Measurements from ENCODE around the gene NSMCE1.

NSMCE1 gene

DNA sequence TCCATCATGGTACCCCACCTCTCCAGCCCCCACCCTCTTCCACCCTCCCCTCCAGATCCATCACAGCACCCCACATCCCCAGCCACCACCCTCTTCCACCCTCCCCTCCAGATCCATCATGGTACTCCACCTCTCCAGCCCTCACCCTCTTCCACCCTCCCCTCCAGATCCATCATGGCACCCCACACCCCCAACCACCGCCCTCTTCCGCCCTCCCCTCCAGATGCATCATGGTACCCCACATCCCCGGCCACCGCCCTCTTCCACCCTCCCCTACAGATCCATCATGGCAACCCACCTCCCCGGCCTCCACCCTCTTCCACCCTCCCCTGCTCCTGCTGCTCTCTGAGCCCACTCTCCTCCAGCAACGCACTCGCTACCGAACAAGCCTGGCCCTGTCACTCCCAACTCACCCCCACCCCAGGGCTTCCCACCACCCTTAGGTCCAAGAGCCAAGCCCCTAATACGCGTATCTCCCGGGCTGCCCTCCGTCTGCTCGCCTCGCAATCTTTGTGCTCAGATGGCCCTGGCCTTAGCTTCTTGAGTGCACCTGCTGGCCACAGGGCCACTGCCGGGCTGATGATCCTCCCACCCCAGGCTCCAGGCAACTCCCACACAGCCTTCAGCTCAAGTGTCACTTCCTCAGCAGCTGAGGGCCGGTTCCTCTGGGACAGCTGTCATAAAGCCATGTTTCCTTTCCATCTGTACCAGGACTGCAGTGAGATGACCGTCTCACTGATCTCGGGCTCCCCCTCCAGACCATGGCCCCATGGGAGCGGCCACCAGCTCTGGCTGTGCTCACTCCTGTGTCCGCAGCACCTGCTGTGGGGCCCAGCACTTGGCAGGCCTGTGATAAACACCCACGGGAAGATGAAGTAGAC lies 39.7 kb downstream of the NSMCE1 start:
- DNase-seq, result no peak

DNA sequence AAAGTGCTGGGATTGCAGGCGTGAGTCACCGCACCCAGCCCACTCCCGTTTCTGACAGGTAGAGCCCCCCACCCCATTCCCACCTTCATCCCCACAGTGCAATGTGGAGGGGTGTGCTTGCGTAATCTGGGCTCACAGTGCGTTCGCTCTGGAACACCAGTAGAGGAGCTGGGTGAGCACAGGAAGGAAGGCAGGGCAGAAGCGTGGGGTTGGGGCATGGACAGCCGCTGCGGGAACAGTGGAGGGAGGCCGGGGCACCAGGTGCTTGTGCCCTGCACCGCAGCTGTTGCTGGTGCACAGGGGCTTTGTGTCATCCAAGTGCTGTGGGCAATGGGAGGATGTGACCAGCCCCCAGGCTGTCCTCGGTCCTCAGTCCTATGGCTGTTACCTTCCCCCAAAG lies 40.5 kb downstream of the NSMCE1 start:
- no peak for DNase-seq

DNA sequence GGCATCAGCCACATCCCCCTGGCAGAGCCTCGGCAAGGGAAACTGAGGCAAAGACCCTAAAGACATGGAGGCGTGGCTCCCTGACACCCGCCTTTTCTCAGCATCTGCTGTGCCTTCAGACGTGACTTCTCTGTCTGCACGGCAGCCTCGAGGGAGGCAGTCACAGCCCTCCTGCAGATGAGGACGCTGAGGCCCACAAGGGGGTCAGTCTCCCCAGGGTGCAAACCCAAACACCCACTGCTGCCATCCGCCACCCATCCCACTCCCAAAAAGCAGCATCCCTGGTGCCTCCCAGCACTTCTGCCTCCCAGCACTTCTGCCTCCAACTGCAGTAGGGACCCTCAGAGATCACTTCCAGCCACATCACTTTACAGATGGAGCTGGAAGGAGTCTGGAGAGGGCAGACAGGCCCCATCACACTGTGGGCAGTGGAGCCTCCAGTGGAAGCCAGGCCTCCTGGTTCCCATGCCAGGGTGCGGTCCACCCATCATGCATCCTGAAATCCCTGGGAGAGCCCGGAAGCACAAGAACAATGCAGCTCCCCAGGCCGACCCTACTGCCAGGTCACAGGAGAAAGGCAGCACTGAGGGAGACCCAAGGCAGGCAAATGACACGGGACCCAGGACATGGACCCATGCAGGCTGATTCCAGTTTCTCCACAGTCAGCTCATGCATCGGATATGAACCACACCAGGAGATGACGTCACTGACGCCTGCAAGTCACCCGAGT lies 41.4 kb downstream of the NSMCE1 start:
- DNase-seq, result no peak

DNA sequence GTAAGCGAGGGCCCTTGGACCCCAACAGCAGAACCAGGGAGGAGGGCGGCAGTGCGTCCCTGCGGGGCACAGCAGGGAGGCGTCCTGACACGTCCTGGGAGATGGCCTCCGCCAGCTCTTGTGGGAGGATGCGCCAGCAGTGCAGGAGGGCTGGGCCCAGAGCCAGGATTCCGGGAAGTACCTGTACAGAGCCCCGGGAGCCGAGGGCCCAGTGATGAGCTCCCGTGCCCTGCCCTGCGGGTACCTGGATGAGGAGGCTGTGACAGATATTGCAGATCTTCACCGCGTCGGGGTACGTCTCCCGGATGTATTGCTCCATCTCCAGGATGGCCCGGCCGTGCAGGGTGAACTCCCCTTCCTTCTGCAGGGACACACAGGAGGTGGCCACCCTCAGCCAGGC lies 42.1 kb downstream of the NSMCE1 start:
- DNase-seq, result no peak

DNA sequence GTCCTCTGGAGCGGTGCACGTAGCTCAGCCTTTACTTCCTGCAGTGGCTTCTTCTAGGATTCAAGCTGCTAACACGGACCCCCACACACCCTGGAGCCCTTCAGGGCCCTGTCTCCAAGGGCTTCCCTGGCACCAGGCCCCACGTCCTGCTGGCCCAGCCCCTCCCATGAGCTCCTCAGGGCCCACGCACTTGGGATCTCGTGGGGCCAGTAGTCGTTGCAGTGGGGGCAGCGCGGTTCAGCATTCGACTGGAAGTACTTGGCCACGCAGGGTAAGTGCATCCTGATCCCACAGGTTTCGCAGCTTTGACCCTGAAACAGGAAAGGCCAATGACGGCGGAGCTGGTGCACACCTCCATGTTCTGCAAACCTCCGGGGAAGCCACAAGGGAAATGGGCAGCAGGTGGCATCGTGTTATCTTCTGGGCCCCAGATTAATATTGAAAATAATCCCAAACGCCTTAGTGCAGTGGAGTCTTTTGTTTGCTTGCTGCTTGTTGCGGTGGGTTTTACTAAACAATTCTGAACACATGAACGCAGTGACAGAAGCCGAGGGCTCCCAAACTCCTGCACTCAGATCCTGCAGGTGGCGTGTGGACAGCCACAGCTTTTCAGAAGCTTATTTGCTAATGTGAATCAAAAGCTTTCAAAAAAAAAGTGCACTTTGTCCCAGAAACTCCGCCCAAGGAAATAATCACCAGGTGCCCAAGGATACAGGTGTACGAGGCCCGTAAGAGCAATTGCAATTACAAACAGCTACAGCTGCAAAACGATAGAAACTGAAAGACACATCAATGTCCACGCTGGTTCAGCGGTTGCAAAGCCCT lies 42.8 kb downstream of the NSMCE1 start:
- no peak for DNase-seq

DNA sequence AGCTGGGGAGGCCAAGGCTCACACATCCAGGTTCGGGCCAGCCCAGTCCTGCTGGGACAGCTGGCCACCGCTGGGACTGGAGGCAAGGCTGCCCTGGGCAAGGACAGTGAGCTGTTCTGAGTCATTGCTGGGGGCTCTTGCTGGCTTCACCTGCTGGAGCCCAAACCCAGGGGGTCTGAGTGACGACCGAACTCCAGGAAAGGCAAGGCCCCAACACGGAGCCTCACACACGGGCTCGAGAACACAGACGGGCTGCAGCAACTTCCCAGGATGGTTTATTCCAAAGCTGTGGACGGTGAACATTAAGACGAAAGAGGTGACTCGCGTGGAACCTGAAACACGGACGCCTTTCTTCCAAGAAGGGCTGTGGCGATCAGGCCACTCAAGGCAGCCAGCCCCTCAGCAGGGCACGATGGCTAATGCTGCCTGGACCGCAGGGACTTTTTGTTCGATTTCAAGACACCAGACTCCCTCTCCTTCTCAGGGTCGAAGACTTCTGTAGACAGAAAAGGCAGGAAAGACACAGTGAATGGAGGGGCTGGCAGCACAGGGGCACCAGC lies 43.8 kb downstream of the NSMCE1 start:
- DNase-seq, result no peak

DNA sequence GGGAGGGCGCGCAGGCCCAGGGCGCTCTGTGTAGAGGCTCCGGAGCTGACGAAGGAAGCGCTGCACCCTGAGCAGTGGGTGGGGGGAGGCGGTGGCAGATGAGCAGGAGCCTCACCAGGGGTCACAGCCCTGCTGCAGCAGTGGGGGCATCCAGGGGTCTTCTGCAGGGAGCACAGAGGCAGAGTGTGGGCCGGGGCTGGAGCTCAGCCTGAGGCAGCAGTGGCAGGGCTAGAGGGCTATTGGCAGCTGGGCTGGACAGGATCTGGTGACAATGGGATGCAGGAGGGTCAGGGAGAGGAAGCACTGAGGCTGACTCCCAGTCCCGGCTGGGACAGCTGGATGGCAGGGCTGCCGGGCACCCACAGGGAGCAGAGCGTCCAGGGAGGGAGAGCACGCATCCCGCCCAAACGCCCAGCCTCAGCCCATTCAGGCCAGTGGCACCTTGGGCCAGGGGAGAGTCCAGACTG lies 44.3 kb downstream of the NSMCE1 start:
- DNase-seq, result no peak

DNA sequence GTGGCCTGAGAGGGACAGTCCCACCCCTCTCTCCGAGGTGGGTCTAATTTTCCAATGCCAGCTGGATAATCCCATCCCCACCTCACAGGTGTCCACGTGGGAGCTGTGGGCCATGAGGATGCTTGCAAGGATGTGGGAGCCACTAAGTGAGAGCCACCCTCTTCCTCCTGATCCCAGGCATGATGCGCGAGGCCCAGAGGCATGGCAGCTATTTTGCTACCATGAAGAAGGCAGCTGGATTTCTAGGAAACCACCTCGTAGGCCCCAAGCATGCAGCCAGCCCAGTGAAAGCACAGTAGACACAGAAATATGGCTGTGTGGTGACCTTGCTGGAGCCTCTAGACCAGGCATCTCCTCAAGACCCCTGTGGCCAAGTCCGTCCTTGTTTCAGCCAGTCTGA lies 44.9 kb downstream of the NSMCE1 start:
- no peak for DNase-seq

DNA sequence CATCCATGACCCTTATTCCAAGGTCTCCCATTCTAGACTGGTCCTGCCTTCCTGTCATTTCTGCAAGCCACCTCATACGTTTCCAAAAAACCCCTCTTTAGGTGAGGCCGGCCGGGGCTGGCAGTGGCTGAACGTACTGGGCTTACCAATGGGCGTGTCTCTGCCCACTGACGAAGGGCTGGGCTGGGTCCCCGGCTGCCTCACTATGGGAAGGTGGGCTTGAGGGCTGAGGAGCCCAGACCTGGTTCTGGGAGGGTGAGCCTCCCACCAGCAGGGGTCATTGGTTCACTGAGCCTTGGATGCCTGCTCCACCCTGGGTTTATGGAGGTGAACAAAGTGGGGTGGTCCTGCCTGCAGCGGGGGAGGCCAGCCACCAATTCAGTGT lies 45.4 kb downstream of the NSMCE1 start:
- no peak for DNase-seq

DNA sequence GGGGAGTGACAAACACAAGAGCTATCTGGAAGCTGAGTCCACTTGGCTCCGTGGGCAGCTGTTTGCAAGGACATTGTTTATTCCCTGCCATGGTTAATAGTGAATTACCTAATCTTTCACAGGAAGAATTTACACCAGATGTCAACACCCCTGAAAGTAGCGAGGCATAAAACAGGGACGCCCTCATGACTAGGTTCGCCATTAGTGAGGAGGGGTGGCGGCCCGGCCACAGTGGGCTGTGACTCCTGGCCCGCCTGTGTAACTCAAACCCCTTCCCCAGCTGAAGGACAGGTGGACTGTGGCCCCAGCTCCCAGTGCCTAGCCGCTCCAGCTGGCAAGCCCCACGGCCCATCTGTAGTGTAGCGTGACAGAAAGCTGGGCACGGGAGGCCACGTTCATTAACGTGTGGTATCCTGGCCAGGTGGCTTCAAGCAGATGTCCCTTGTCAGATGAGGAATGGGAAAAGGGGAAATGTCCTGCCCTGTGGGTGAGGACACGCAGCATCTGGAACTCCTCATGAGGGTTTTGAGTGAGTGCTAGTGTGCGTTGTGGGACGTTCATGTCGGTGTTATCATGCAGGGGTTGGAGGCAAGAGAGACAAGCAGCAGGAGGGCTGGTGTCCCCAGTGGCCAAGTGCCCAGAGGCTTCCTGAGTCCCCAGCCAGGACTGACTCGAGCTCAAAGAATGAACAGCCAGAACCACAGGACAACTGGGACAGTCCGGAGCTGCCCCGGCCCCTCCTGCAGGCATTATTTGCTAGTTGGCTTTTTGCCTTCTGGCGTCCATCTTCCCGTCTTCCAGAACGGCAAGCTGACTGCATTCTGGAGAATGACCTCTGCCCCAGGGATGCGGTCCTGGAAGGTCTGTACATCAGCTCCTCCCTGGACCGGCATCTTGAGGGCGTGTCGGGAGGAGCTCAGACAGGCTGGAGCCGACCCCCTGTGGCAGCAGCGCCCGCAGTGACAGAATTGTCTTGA lies 46.0 kb downstream of the NSMCE1 start:
- DNase-seq, result no peak

DNA sequence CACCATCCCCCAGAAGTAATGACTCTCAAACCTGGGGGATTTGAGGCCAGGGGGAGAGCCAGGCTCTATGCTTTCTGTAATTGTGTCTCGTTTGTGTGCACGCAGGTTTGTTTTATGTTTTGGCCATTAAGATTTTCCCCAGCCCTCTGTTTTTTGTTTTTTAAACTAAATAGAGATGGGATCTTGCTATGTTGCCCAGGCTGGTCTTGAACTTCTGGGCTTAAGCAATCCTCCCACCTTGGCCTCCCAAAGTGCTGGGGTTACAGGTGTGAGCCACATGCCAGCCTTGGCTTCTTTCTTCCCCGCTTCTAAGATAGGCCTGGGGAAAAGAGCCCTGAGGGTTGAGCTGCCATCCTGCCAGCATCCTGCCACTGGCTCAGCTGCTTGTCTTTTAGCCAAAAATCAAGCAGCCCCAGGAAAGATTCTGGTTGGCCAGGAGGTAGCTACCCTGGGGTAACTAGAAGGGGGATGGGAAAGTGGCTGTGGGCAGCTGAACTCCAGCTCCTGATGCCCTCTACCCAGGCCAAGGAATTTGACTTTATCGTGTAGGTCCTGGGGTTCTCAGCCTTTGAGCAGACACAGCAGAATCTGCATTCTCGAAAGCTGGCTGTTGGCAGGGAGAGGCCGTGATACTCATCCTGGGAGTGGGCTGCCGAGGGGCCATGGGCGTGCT lies 46.9 kb downstream of the NSMCE1 start:
- no peak for DNase-seq

DNA sequence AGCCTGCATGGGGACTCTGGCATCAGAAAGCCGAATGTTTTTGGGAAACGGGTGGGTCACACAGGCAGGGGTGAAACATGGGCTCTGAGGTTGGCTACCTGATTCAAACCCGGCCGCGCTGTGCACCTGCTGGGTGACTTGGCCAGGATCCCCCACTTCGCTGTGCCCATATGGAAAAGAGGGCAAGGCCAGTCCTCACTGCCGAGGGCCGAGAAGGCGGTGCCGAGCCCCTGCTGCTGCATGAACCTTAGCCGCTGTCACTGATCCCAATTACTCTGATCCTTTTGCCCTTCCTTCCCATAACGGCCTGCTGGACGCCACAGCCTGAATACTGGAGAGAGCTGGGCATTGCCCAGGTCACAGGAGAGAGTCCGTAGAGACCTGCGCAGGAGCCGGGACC lies 47.6 kb downstream of the NSMCE1 start:
- DNase-seq, result no peak

DNA sequence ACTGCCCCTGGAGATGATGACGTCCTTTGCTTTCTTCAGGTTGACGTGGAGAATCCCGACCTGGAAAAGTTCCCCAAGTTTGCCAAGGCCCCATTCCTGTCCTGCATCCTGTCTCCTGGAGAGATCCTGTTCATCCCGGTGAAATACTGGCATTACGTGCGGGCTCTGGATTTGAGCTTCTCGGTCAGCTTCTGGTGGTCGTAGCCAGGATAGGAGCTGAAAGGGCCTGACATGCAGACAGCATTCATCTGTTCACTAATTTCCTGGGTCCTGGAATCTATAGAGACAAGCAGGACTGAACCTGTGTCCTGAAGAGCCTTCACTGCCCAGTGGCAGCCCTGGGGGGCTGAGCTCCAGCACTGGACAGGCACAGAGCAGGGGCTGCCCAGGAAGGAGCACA lies 48.0 kb downstream of the NSMCE1 start:
- no peak for DNase-seq

DNA sequence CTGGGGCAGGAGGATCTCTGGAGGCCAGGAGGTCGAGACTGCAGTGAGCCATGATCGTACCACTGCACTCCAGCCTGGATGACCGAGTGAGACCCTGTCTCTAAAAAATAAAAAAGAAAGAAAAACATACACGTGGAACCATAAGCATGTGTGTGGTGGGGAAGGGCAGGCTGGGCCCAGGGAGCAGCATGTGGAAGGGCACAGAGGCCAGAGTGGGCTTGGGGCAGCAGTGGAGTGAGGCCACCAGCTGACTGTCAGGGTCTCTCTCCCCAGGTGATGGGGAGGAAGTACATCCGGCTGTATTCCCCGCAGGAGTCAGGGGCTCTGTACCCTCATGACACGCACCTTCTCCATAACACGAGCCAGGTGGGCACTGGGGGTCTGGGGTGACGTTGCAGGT lies 48.5 kb downstream of the NSMCE1 start:
- no peak for DNase-seq

DNA sequence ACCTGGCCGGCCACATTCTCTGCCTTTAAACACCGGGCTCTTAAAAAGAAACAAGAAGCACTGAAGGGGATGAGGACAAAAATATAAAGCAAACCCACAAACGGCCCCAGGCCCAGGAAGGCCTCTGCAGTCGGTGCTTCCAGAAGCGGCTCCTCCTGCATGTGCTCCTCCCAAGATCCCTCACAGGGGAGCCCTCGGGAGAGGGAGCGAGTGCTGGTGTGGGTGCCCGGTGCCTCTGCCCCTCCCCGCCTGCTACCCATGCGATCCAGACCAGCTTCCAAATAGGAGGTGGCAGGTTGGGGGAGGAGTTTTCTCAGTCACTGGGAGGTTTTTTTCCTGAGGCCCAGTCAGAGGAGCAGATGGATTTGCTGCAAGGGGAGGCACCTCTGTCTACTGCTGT lies 49.4 kb downstream of the NSMCE1 start:
- DNase-seq, result no peak

DNA sequence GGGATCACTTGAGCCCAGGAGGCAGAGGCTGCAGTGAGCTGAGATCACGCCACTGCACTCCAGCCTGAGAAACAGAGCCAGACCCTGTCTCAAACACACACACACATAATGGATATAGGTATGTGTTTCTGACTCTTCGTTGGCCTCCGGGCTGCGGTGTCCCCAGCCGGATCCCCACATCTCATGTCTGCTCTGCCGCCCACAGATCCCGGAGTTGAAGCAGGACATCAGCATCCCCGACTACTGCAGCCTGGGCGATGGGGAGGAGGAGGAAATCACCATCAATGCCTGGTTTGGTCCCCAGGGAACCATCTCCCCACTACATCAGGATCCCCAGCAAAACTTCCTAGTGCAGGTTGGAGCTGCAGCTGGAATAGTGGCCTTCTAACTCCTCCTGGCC lies 49.8 kb downstream of the NSMCE1 start:
- DNase-seq, result no peak

DNA sequence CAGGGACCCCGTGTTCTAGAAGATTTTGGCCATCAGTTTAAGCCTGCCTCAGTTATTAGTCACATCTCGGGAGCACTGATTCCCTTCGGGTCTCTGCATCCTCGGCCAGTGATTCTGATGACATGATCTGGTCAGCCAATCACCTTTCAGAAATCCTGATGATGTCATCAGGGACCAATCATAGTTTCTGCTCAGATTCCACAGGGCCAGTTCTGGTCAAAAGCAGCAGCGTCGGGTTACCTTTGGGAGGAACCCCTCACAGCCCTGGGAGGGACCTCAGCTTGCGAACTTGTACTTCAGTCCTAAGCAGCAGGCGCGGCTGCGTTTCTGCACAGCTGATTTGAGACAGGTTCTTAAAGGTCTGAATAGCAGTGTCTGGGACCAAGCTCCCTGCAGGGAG lies 51.3 kb downstream of the NSMCE1 start:
- DNase-seq, result no peak

DNA sequence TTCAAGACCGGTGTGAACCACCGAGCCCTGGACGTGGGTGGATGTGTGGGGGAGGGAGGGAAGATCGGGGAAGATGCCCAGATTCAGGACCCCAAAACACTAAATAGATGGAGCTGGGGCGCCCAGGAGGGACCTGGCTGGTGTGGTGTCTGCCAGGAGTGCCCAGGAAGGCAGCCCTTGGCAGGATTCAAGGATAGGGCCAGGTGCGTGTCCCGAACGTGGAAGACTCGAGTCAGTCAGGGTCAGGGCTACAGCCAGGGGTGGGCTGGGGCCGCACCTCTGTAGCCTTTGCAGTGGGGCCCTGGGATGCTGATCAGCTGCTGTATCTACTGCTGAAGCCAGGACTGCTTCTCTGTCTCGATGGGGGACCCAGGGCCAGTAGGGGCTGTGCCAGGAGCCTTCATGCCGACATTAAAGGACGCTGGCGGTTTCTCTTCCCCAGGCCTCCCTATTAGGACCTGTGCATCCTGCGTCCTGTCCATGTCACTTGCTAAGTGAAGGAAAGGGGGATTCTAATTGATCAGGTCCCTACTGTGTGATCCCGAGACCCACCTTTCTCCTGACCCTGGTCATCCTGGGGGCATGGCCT lies 52.2 kb downstream of the NSMCE1 start:
- DNase-seq, result no peak

DNA sequence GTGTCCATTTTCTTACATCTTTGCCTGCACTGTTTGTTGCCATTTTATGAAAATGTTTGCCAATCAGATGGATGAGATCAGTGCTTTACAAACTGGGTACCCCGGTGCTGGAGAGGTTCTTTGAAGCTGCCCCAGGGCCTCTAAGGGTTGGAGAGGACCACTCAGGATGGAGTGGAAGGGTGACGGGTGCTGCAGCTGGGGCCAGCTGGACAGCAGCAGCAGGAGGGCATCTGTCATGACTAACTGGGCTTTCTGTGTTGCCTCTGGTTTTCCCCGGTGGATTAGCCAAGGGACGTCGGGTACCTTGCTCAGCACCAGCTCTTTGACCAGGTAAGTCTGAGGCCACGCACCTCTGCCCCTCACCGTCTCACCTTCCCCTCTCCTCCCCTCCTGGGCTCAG lies 52.9 kb downstream of the NSMCE1 start:
- DNase-seq, result no peak

DNA sequence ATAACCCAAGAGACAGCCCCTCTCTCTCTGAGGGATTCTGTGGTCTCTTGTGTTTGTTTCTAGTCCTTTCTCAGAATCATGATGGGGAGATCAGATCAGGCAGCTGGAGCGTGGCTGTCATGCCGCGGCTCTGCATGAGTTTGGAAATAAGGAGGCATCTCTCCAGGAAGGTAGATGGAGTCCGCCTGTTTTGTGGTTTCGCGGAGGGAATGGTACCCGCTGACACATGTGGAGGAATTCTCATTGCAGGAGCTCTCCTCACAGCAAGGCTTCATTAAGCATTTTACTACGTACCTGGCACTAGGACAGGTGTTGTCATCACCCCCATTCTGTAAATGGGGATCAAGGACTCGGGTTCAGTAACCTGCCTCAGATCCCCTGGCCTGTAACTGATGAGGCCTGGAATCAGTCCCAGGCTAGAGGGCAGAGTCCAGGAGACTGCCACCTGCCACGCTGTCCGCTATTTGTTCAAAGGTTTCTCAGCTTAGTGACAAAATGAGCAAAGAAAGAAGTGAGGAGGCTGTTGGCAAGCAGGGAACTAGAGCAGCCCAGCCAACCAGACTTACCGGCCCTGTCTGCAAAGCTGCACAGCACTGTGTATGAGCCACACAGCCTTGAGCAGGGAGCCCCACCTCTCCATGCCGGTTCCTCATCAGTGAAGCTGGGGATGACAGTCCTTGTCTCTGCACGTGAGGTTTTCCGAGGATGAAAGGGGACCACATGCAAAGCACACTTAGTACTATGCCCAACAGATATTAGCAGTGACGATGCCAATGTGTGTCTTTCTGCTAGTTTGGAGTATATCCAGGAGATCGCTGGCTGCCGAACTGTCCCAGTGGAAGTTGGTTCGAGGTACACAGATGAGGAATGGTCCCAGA lies 54.2 kb downstream of the NSMCE1 start:
- no peak for DNase-seq

All from activated T-cell treated with anti-CD3 and anti-CD28 coated beads for 4 hours (primary cell).